ENCODE data around the gene RBM6.

GRCh38 chr3:50078091-50078490 lies 138.1 kb downstream of the RBM6 start:
- TF ChIP-seq, protein P1, sequence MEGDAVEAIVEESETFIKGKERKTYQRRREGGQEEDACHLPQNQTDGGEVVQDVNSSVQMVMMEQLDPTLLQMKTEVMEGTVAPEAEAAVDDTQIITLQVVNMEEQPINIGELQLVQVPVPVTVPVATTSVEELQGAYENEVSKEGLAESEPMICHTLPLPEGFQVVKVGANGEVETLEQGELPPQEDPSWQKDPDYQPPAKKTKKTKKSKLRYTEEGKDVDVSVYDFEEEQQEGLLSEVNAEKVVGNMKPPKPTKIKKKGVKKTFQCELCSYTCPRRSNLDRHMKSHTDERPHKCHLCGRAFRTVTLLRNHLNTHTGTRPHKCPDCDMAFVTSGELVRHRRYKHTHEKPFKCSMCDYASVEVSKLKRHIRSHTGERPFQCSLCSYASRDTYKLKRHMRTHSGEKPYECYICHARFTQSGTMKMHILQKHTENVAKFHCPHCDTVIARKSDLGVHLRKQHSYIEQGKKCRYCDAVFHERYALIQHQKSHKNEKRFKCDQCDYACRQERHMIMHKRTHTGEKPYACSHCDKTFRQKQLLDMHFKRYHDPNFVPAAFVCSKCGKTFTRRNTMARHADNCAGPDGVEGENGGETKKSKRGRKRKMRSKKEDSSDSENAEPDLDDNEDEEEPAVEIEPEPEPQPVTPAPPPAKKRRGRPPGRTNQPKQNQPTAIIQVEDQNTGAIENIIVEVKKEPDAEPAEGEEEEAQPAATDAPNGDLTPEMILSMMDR (conservative IDR thresholded peaks at IDR 0.05 in 1 of 2, IDR thresholded peaks at IDR 0.05 in 1 of 2; ENCODE audit: low read depth in 1 of 2, low read length in 2 of 2) = no peak
- TF ChIP-seq EZH2 (IDR thresholded peaks at IDR 0.05; ENCODE audit: low read length, missing control alignments) = no peak

Measured in fibroblast of lung (primary cell).